Prostate gland (tissue), 2 donors: ENCODE results near the gene PTPDC1.

Experiments
- CTCF ChIP-seq, 4 experiments: fragments of 200-600 bp in 2 of 4; fragments of 450-650 bp in 2 of 4; sonication (generic) in 2 of 4; IDR thresholded peaks; 1 replicate in 3 of 4; 2 replicates in 1 of 4; pipeline ENCODE4 v1.5.1; 2016 to 2019; ENCODE audit warnings: antibody characterized with exemption in 4 of 4, mild to moderate bottlenecking in 2 of 4, moderate library complexity in 2 of 4
- POLR2A ChIP-seq: fragments of 450-650 bp; IDR thresholded peaks from one replicate; pipeline ENCODE4 v1.6.1; 2016; ENCODE audit warnings: antibody characterized with exemption, mild to moderate bottlenecking
- POLR2AphosphoS5 ChIP-seq: sonication (generic); formaldehyde crosslinking; IDR thresholded peaks from one replicate; pipeline ENCODE4 v1.6.1; 2017; ENCODE audit warnings: antibody characterized with exemption

- TF ChIP-seq CTCF (IDR thresholded peaks at IDR 0.05) (no peak), POLR2A (no peak), POLR2AphosphoS5 (no peak)
Measured at GRCh38 chr9:94085062-94085639, 887 bp downstream of the PTPDC1 start.
